ENCODE data around the gene SCARF1.

SCARF1 gene

DNA sequence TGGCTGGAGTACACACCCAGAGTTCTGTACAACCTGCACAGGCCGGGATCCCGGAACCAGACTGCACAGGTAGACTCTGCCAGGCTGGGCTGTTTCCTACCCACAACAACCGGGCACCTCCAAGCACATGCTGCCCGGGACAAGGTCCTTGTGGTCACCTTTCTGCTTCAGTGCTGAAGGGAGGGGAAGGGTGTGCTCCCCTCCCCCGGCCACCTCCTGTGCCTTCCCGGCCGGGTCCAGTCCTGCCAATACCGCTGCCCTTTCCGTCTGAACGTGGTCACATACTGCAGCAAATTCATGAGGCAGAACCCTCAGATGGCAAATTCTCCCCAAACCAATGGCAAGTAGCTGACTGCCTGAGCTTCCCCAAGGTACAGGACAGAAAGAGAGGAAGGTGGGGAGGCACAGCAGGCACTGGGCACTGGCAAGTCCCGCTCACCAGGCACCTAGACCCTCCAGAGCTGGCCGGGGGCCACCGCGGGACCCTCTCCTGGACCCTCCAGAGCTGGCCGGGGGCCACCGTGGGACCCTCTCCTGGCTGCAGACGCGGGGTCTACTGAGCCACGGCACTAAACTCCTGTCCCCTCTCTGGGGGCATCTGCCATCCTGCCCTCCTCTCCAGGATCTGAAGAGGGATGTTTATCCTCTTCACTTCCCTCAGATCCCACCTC, 39.7 kb downstream of the SCARF1 start:
- no peak for DNase-seq

DNA sequence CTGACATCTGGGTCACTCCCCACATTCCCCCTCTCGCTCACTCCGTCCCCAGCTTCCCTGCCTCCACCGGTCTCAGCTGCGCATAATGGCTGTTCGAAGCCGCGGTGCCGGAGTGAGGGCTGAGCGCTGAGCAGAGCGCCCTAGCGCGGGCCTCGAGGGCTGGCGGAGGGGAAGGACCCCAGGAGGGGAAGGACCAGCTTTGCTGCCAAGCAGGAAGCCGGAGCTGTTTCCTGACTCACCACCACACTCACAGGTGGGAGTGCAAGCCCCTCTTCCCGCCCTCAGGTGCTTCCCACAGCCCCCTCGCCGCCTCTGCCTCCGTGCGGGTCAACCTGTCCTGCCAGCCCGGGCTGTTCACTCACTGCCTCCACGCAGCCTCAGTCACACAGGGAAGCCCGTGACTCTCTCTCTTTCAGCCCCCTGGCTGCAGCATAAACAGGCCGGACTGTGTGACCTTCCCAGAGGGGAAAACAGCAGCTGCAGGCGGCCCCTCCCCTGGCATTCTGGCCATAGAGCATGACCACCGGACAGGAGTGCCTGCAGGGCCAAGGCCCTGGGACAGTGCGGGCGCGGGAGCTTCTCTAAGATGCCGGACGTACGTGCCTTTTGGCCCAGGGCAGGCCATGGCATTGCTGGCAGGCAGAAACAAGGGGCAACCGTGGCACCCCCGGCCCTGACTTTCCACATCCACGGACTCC, 40.6 kb downstream of the SCARF1 start:
- DNase-seq, result no peak

DNA sequence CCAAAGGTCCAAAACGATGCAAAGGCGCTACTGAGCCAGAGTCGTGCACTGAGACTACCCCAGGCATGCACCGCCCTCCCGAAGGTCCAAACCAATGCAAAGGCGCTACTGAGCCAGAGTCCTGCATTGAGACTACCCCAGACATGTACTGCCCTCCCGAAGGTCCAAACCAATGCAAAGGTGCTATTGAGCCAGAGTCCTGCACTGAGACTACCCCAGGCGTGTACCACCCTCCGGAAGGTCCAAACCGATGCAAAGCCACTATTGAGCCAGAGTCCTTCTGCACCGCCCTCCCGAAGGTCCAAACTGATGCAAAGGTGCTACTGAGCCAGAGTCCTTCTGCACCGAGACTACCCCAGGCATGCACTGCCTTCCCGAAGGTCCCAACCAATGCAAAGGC, 44.0 kb downstream of the SCARF1 start:
- no peak for DNase-seq

DNA sequence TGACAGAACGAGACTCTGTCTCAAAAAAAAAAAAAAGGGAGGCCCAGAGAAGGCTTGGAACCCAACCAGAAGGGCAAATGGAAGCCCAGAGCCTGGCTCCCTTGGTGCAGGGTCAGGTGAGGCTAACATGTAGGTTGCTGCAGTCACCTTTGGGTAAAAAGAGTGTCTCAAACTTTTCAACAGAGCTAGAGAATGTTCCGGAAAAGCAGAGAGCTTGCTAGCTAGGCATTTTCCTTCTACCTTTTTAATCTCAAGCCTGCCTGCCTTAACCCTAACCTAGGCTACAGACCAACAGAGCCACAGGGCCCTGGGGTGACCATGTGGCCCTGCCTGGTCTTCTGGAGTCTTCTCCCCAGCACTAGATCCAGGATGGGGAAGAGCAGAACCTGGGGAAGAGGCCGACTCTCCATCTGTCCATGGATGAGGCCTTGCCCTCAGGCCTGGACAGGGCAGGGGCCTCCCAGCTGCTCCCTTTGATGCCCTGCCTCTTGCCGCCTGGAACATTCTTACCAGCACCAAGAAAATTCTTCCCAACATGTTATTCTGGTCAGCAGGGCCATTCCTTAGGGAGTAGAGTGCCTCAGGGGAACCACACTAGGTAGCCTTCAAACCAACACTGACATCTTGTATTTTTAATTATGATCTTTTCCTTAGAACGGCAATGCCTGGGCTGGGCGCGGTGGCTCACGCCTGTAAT, 47.0 kb downstream of the SCARF1 start:
- no peak for DNase-seq

DNA sequence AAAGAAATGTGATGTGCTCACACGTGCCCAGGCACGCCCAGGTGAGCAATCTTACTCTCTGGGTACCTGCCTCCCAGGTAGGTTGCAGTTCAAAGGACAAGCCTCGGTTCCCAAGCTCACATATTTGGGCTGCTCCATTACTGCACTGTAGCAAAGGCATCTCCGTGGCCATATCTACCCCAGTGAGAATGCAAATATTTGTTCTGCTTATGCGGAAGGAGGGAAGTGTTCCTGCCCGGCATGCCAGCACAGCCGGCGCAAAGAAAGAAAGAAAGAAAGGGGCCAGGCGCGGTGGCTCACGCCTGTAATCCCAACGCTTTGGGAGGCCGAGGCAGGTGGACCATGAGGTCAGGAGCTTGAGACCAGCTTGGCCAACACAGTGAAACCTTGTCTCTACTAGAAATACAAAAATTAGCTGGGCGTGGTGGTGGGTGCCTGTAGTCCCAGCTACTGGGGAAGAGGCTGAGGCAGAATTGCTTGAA, 47.6 kb downstream of the SCARF1 start:
- no peak for DNase-seq

DNA sequence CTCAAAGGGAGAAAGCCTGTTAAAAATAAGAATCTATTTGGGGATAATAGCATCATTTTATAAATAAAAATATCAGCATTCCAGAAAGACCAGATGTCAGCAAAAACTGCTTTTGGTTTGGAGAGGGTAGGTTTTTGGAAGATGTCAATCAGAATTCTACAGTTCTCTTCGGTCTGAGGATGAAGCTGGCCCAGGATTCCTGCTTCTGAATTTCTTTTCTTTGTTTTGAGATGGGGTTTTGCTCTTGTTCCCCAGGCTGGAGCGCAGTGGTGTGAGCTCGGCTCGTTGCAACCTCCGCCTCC, 52.0 kb downstream of the SCARF1 start:
- DNase-seq, result no peak

DNA sequence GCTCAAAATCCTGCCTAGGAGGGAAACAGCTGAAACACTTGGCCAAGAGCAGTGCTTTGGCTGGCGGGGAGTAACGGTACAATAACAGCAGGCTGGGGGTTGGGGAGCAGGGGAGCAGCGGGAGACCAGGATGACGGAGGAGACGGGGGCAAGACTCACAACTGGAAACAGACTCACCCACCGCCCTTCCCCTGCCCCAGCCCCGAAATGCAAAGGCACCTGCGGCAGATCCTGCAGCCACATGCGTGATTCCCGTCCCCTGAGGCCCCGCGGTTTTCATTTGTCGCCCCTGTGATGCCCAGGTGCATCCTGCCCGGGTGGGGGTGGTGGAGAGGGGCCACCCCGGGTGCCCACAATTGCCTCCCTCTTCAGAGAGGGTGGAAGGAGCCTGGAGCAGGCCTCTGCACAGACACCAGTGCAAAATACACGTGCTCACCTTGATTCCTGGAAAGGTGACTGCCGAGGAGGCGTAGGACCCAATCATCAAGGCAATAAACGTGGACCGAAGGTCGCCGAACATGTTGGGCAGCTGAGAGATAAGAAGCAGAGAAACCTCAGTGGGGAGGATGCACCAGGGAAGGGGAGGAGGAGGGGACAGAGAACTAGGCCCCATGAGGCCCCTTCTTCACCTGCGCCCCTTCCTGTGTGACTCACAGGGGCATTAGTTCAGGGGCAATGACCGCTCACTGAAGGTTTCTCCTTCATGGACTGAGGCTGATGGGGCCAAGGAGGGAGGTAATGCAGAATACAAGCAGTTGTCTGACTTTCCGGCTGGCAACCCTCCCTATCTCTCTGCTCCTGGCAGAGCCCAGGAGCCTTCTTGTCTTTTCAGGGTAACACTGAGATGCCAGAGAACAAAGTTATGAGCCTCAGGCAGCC, 52.5 kb downstream of the SCARF1 start:
- peak in 1 of 58 donors; percentile 9 for DNase-seq

DNA sequence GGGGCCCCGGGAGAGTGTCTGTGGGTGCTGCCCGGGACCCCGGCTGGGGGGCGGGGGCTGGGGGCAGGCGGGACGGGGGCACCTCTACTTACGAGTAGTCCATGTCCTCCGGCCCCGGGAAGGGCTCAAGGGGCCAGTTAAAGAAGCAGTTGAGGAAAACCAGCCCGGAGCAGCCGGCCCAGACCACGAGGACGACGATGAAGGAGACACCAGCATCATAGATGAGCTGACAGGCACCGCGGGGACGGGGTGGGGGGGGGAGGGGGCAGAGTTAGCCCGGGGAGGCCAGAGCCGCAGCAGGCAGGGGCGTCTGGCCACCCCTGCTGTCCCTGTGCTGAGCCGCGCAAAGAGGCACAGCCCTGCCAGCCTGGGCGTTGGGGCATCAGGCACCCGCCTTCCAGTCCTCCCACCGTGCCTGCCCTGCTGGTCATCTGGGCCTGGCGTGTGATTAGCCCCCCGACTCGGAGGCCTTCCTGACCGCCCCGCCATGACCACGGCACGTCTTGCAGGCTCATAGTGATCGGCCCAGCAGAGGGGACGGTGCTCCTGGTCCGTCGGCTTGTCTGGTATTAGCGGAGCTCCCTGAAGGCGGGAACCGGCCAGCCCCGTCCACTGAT, 54.0 kb downstream of the SCARF1 start:
- DNase-seq, result no peak

DNA sequence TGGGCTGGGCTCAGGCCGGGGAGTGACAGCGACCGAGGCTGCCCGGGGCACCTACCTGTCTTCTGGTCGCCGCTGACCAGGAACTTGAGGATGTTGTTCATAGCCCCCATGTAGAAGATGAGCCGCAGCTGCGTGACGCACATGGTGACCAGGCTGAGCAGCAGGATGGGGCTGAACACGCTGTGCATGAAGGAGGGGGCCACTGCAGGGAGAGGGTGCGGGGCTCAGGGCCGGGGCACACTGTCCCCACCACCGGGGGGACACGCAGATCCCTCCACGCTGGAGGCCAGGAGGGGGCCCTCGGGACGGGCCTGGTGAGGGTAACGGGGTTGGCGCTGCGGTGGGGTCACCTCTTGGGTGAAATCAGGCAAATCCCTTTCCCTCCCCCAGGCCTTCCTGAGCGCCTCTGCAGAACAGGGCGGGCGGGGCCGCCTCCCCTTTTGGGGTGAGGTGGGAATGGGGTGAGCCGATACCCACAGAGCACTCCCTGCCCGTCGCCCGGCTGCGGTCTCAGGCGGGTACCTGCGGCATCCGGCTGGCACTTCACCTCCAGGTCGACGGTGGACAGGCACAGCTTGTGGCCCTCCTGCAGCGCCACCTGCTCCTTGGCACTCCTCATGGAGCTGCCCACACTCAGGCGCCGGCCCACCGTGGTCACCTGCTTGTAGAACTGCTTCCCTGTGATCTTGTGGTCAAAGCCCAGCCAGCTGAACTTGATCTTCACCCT, 54.6 kb downstream of the SCARF1 start:
- DNase-seq, result no peak

DNA sequence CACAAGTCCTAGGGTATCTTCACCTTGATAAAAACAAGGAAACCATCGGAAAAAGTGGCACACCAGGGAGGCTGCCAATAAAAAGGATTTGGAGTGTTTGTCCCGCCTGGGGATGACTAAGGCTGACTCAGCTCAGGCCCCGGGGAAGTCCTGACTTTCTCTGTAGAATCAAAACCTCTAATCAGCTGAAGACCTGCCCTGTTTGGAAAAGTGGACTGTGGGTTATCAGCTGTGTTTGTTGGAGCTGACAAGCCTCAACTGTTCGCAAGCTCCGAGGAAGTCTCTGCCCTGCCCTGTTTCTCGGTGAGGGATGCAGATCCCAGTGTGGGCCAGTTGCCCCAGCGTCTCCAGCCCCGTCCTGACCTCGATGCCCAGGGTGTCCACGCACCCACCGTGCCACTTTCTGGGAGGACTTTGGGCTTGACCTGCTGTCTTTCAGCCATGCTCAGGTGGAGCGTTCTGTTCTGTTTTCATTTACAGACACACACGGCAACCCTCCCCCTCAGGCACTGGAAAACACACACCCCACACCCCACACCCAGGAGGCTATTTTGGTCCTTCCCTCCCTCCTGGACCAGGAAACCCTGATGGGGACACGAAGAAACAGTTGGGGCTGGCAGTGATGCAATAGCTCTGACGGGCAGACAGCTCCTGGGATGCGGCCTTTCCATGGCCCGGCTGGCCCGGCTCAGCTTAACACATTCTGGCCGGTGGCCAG, 55.3 kb downstream of the SCARF1 start:
- DNase-seq, result peak in 10 of 58 donors; percentile 16 to 61 (median 30)

DNA sequence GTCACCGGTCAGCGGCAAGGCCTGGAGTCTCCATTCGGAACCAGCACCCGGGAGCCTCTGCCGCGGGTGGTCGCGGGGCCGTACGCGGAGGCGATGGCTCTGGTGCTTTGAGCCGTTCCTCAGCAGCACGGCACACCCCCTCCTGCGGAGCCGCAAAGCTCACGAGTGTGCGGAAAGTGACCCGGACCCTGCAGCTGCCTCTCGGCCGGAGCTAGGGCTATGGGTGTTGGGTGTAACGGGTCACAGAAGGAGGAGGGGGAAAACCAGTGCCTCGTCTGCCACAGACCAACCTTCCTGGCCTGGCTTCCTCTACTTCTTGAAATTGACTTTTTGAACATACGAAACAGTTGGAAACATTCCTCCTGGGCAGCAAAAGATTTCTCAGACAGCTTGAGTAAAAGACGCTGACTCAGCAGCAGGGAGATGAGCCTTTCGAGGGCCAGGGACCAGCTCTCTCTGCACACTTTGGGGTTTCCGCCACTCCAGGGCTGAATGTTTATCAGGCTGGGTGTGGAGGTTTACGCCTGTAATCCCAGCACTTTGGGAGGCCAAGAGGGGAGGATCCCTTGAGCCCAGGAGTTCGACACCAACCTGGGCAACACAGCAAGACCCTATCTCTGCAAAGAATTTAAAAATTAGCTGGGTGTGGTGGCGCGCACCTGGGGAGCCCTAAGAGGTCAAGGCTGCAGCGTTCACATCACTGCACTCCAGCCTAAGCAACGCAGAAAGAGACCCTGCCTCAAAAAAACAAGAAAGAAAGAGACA, 56.5 kb downstream of the SCARF1 start:
- DNase-seq, result no peak

DNA sequence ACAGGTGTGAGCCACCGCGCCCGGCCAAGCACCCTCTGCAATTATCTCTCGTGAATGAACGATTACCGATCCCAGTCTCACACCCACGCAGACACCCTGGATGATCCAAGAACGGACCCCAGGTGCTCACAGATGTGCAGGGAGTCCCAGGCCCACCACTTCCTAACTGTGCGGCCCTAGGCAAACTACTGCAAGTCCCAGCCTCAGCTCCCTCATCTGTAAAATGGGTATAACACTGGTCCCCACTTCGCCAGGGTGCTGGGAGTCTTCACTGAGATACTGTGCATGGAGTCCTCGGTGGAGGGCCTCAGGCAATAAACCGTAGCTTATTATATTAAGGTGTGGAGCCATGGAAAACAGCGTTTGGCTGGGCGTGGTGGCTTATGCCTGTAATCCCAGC, 61.4 kb downstream of the SCARF1 start:
- no peak for DNase-seq

Measured in anterior cingulate cortex (tissue), 58 donors.